K562 (cell line): Measurements from ENCODE around the gene LRRC58.

Experiments used
- MAFF ChIP-seq: IDR thresholded peaks from 2 replicates; pipeline ENCODE4 v1.6.1; 2012; ENCODE audit warnings: low read length, improper control_type of control experiment
- NFYB ChIP-seq: IDR thresholded peaks from 2 replicates; pipeline ENCODE4 v1.6.1; 2011; ENCODE audit warnings: mild to moderate bottlenecking, moderate library complexity; ENCODE audit not compliant: insufficient read length; ENCODE audit errors: extremely low read depth
- TARDBP ChIP-seq: fragments of 450-650 bp; IDR thresholded peaks from 2 replicates; pipeline ENCODE4 v1.6.1; 2016
- TF ChIP-seq, protein P1 (sequence below): sonication (generic); formaldehyde crosslinking; IDR thresholded peaks from 2 replicates; pipeline ENCODE4 v1.9.0; 2022; ENCODE audit warnings: mild to moderate bottlenecking, missing genetic modification reagents
- TF ChIP-seq, protein P2 (sequence below), 3 experiments: IDR thresholded peaks in 2 of 3; conservative IDR thresholded peaks in 1 of 3; 2 replicates each; pipeline ENCODE4 v1.5.1; 2011 to 2012; ENCODE audit warnings: low read length in 3 of 3, mild to moderate bottlenecking in 3 of 3, control low read depth in 2 of 3, improper control_type of control experiment in 1 of 3, inconsistent platforms in 1 of 3, low read depth in 1 of 3, mixed read lengths in 1 of 3, moderate library complexity in 1 of 3; ENCODE audit not compliant: insufficient read depth in 2 of 3

DNA sequence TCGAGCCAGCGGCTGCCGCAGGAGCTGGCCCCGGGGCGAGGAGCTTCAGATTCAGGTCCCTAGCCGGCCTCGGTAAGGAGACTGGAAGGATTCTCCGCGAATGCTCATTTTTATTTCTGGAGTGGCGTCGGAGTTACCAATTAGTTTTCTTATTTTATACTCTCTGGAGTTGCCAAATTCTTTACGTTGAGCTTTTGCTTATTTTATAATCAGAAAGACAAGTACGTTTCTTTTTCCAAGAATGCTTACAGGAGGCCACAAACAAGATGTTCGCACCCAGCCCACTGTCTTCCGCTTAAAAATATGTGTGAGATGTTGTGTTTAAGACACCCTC, 63.7 kb downstream of the LRRC58 start:
- TF ChIP-seq, protein P1, sequence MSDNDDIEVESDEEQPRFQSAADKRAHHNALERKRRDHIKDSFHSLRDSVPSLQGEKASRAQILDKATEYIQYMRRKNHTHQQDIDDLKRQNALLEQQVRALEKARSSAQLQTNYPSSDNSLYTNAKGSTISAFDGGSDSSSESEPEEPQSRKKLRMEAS (CRISPR knock-in tag): no peak
- TF ChIP-seq NFYB (no peak), MAFF (no peak), TARDBP (no peak)
- TF ChIP-seq, protein P2, sequence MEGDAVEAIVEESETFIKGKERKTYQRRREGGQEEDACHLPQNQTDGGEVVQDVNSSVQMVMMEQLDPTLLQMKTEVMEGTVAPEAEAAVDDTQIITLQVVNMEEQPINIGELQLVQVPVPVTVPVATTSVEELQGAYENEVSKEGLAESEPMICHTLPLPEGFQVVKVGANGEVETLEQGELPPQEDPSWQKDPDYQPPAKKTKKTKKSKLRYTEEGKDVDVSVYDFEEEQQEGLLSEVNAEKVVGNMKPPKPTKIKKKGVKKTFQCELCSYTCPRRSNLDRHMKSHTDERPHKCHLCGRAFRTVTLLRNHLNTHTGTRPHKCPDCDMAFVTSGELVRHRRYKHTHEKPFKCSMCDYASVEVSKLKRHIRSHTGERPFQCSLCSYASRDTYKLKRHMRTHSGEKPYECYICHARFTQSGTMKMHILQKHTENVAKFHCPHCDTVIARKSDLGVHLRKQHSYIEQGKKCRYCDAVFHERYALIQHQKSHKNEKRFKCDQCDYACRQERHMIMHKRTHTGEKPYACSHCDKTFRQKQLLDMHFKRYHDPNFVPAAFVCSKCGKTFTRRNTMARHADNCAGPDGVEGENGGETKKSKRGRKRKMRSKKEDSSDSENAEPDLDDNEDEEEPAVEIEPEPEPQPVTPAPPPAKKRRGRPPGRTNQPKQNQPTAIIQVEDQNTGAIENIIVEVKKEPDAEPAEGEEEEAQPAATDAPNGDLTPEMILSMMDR (IDR thresholded peaks at IDR 0.05 in 2 of 3, conservative IDR thresholded peaks at IDR 0.05 in 1 of 3; ENCODE audit: insufficient read depth in 2 of 3, low read depth in 1 of 3, low read length in 3 of 3): no peak
